Measurements from ENCODE around the gene OR5F1. TPM values are rescaled to one million over a fixed set of nuclear protein-coding genes. Genes with fewer than 3 reads are reported as not detected.

OR5F1 gene
- not detected for total RNA-seq

DNA sequence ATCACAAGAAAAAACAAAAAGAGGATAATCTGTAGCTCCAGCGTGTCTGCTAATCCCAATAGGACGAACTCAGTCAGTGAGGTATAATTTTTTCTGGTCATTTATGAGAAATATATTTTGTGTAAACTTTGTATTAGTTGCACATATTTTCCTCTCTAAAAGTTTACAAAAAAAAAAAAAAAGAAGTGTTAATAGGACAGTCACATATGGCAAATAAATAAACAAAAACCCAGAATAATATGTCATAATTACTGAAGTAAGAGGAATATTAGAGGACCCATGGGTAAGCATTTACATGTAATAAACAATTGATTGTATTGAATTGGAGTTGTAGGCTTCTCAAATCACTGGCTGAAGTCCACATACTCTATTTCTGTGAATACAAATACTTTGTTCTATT, at the start of gene OR5F1:
Gene OR5F1, minus strand, starts transcription at position 101 of the 400 bp plus-strand sequence. Its CDS starts 0 bp downstream, at position 101.
- WGBS, 2 donors, result 74 to 75% methylated on average over 2 of the region's 2 CpGs
- H3K9me3 ChIP-seq, result no peaks in the 10 kb centered on the region
- H3K4me1 ChIP-seq, result no peaks in the 10 kb centered on the region
- no peak for TF ChIP-seq EP300 (IDR thresholded peaks at IDR 0.05)
- TF ChIP-seq, protein P1, sequence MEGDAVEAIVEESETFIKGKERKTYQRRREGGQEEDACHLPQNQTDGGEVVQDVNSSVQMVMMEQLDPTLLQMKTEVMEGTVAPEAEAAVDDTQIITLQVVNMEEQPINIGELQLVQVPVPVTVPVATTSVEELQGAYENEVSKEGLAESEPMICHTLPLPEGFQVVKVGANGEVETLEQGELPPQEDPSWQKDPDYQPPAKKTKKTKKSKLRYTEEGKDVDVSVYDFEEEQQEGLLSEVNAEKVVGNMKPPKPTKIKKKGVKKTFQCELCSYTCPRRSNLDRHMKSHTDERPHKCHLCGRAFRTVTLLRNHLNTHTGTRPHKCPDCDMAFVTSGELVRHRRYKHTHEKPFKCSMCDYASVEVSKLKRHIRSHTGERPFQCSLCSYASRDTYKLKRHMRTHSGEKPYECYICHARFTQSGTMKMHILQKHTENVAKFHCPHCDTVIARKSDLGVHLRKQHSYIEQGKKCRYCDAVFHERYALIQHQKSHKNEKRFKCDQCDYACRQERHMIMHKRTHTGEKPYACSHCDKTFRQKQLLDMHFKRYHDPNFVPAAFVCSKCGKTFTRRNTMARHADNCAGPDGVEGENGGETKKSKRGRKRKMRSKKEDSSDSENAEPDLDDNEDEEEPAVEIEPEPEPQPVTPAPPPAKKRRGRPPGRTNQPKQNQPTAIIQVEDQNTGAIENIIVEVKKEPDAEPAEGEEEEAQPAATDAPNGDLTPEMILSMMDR (IDR thresholded peaks at IDR 0.05), result no peak
- no peak for TF ChIP-seq POLR2A (IDR thresholded peaks at IDR 0.05)
- no peak within 1 kb of the TSS for H3K4me3 ChIP-seq
- DNase-seq (ENCODE audit: low spot score in 2 of 2), result no peak
- H3K27me3 ChIP-seq, result no peaks in the 10 kb centered on the region
- H3K36me3 ChIP-seq, result no peaks in the 10 kb centered on the region
- no peak within 1 kb of the TSS for H3K27ac ChIP-seq

DNA sequence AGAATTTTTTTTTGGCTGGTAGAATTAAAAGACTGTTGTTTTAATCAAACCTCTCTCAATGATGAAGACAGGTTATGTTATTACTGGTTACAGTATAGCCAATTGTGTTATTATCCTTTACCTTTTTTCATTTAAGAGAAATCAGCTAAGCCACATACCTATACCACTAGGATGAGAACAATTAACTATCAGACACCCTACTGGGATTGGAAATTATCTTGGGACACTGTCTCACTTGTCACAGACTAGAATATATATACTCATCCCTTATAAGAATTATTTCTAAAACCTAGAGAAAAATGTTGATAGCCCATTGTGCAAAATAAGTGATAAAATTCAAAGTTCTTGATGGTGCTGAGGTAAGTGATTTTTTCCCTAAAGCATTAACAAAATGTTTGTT, 32.9 kb upstream of the OR5F1 start, which contains the start of gene OR5AS1:
Gene OR5AS1, plus strand, starts transcription at position 301 of the 400 bp plus-strand sequence. CDS start 2,765 bp downstream, outside the sequence.
- H3K27me3 ChIP-seq, result no peaks in the 10 kb centered on the region
- TF ChIP-seq POLR2A (IDR thresholded peaks at IDR 0.05), result no peak
- TF ChIP-seq, protein P1 (IDR thresholded peaks at IDR 0.05), result no peak
- H3K9me3 ChIP-seq, result no peaks in the 10 kb centered on the region
- no peak within 1 kb of the TSS for H3K4me3 ChIP-seq
- DNase-seq (ENCODE audit: low spot score in 2 of 2), result no peak
- no peaks in the 10 kb centered on the region for H3K36me3 ChIP-seq
- no peak within 1 kb of the TSS for H3K27ac ChIP-seq
- H3K4me1 ChIP-seq, result no peaks in the 10 kb centered on the region

DNA sequence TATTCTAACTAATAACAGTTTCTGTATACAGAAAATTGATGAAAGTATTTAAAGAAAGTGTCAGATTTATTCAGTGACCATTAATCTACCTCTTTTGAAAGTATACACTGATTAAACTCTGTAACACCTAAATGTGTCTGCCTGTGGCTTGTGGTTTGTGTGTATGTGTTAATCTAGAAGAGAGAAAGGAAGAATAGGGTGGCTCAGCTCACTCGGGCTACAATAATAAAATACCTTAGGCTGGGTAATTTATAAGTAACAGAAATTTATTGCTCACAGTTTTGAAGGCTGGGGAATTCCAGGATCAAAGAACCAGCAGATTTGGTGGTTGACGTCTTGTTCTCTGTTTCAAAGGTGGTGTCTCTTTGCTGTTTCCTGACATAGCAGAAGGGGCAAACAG, 19.4 kb upstream of the OR5F1 start:
- Histone ChIP-seq H3K9me3 (no peaks in the 10 kb centered on the region), H3K36me3 (no peaks in the 10 kb centered on the region), H3K27me3 (no peaks in the 10 kb centered on the region), H3K4me3 (no peak overlapping the region), H3K4me1 (no peaks in the 10 kb centered on the region), H3K27ac (no peak overlapping the region)
- 49 to 57% methylated on average over 2 of the region's 2 CpGs for WGBS, 2 donors
- TF ChIP-seq, protein P1 (IDR thresholded peaks at IDR 0.05), result no peak
- TF ChIP-seq EP300 (IDR thresholded peaks at IDR 0.05) (no peak), POLR2A (IDR thresholded peaks at IDR 0.05) (no peak)
- DNase-seq (ENCODE audit: low spot score in 2 of 2), result no peak

DNA sequence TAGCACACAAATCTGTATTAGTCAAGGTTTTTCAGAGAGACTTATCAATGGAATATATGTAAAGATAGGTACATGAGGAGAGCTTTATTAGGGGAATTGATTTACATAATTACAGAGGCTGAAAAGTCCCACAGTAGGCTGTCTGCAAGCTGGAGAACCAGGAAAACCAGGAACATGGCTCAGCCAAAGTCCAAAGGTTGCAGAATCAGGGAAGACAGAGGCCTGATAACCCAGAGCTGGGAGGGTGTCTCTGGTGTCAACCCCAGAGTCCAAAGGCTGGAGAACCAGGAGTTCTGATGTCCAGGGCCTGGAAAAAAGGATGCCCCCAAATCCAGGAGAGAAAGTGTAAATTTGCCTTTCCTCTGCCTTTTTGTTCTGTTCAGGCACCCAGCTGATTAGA, 16.3 kb upstream of the OR5F1 start:
- Histone ChIP-seq H3K4me1 (no peaks in the 10 kb centered on the region), H3K36me3 (no peaks in the 10 kb centered on the region), H3K27me3 (no peaks in the 10 kb centered on the region), H3K9me3 (no peaks in the 10 kb centered on the region), H3K27ac (no peak overlapping the region), H3K4me3 (no peak overlapping the region)
- TF ChIP-seq POLR2A (IDR thresholded peaks at IDR 0.05) (no peak), EP300 (IDR thresholded peaks at IDR 0.05) (no peak)
- TF ChIP-seq, protein P1 (IDR thresholded peaks at IDR 0.05), result no peak
- no peak for DNase-seq (ENCODE audit: low spot score in 2 of 2)

DNA sequence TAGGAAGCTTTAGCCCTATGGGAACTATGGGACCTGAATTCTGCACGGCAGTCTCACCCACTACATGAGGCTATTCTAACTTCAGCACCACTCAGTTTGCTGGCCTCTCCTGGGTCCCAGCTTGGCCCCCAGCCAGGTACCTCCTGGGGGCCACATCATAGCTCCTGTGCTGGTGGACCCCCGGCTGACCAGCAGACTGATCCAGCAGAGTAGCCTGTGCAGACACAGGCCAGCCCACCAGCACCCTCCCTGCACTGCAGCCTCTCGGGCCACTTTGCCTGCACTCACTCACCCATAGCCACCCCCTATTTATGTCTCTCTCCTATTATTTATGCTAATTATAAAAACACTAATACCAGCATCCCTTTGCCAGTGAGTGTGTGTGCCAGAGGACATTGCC, 23.5 kb downstream of the OR5F1 start:
- H3K27ac ChIP-seq, result no peak overlapping the region
- no peaks in the 10 kb centered on the region for H3K27me3 ChIP-seq
- TF ChIP-seq POLR2A (IDR thresholded peaks at IDR 0.05), result no peak
- no peaks in the 10 kb centered on the region for H3K4me1 ChIP-seq
- 96 to 98% methylated on average over 3 of the region's 3 CpGs for whole genome bisulfite sequencing, 2 donors
- H3K9me3 ChIP-seq, result no peaks in the 10 kb centered on the region
- no peaks in the 10 kb centered on the region for H3K36me3 ChIP-seq
- H3K4me3 ChIP-seq, result no peak overlapping the region
- no peak for DNase-seq (ENCODE audit: low spot score in 2 of 2)

DNA sequence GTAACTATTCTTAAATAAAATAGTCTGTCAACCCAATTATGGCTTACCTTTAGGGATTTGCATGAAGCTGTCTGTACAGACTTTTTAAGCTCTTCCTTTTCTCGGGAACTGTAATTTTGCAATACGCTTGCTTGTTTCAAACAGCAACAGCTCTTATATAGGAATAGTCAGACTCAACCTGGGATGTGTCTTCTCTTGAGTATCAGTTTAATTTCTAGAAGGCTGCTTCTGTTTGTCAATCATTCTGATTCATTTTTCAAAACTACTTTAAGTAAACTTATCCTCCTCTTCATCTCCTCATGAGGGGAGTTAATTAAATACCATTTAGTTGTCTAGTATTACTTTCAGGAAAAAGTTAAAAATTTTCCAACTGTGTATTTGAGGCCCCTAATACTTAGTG, 24.6 kb downstream of the OR5F1 start, which contains the start of gene OR10AG1:
Gene OR10AG1, minus strand, starts transcription at position 101 of the 400 bp plus-strand sequence. Its CDS starts 38 bp downstream, at position 63.
- H3K36me3 ChIP-seq, result no peaks in the 10 kb centered on the region
- H3K27me3 ChIP-seq, result no peaks in the 10 kb centered on the region
- H3K27ac ChIP-seq, result no peak within 1 kb of the TSS
- H3K4me1 ChIP-seq, result no peaks in the 10 kb centered on the region
- DNase-seq (ENCODE audit: low spot score in 2 of 2), result no peak
- 87 to 91% methylated on average over 2 of the region's 2 CpGs for WGBS, 2 donors
- H3K4me3 ChIP-seq, result no peak within 1 kb of the TSS
- TF ChIP-seq EP300 (IDR thresholded peaks at IDR 0.05) (no peak), POLR2A (IDR thresholded peaks at IDR 0.05) (no peak)
- TF ChIP-seq, protein P1 (IDR thresholded peaks at IDR 0.05), result no peak
- no peaks in the 10 kb centered on the region for H3K9me3 ChIP-seq

All from tibial nerve (tissue), 4 donors.